GM23338 (cell line): ENCODE data around the gene BNC1. TPM values are rescaled to one million over a fixed set of nuclear protein-coding genes. Genes with fewer than 3 reads are reported as not detected.

Experiments used
- ATAC-seq: fragments of 200-7000 bp; cut with Tn5 transposase; 3 replicates; pipeline ENCODE4 v1.9.1; 2020
- DNase-seq: peaks from one replicate; pipeline ENCODE4 v3.0.0-alpha.2; 2015; ENCODE audit warnings: low spot score
- H2AFZ ChIP-seq: fragments of 200-600 bp; sonication (generic); 2 replicates; pipeline ENCODE4 v1.8.0; 2016; ENCODE audit warnings: antibody characterized with exemption, mild to moderate bottlenecking, moderate library complexity
- H3F3A ChIP-seq: fragments of 200-600 bp; sonication (generic); replicated peaks from 2 replicates; pipeline ENCODE4 v1.8.0; 2017; ENCODE audit warnings: antibody characterized with exemption, mixed run types, low read depth
- H3K27ac ChIP-seq: fragments of 200-600 bp; sonication (generic); 2 replicates; pipeline ENCODE4 v1.6.1; 2016; ENCODE audit warnings: low read depth
- H3K27me3 ChIP-seq: fragments of 200-600 bp; sonication (generic); 2 replicates; pipeline ENCODE4 v1.8.0; 2016; ENCODE audit warnings: mild to moderate bottlenecking, mixed run types, moderate library complexity; ENCODE audit not compliant: insufficient read depth
- H3K36me3 ChIP-seq: fragments of 200-600 bp; sonication (generic); 2 replicates; pipeline ENCODE4 v1.8.0; 2016; ENCODE audit warnings: mild to moderate bottlenecking; ENCODE audit not compliant: insufficient read depth
- H3K4me1 ChIP-seq: fragments of 200-600 bp; sonication (generic); 2 replicates; pipeline ENCODE4 v1.8.0; 2016; ENCODE audit warnings: mild to moderate bottlenecking, moderate library complexity; ENCODE audit not compliant: insufficient read depth
- H3K4me2 ChIP-seq: fragments of 200-600 bp; sonication (generic); 2 replicates; pipeline ENCODE4 v1.7.1; 2017; ENCODE audit warnings: mixed run types
- H3K4me3 ChIP-seq: fragments of 200-600 bp; sonication (generic); 2 replicates; pipeline ENCODE4 v1.6.1; 2016; ENCODE audit warnings: mixed run types
- H3K79me2 ChIP-seq: fragments of 200-600 bp; sonication (generic); replicated peaks from 2 replicates; pipeline ENCODE4 v1.8.0; 2017; ENCODE audit warnings: mild to moderate bottlenecking; ENCODE audit not compliant: insufficient read depth
- H3K9me2 ChIP-seq: fragments of 200-600 bp; sonication (generic); 2 replicates; pipeline ENCODE4 v1.8.0; 2017; ENCODE audit not compliant: insufficient read depth
- H4K20me1 ChIP-seq: fragments of 200-600 bp; sonication (generic); replicated peaks from 2 replicates; pipeline ENCODE4 v1.8.0; 2017; ENCODE audit warnings: mild to moderate bottlenecking; ENCODE audit not compliant: insufficient read depth
- H3K27ac Mint-ChIP-seq: 2 replicates; pipeline ENCODE4 v1.8.0; 2020; ENCODE audit warnings: inconsistent platforms, mild to moderate bottlenecking, moderate library complexity, mixed read lengths
- H3K27me3 Mint-ChIP-seq: 3 replicates; pipeline ENCODE4 v1.8.0; 2022; ENCODE audit warnings: low read depth, mild to moderate bottlenecking, moderate library complexity, mixed read lengths, inconsistent platforms; ENCODE audit not compliant: insufficient read depth, poor library complexity
- H3K36me3 Mint-ChIP-seq: 3 replicates; pipeline ENCODE4 v1.8.0; 2021; ENCODE audit warnings: low read depth, mild to moderate bottlenecking, inconsistent platforms, moderate library complexity, mixed read lengths
- H3K4me1 Mint-ChIP-seq: 3 replicates; pipeline ENCODE4 v1.8.0; 2020; ENCODE audit warnings: mild to moderate bottlenecking, inconsistent platforms, mixed read lengths
- H3K4me3 Mint-ChIP-seq: 3 replicates; pipeline ENCODE4 v1.8.0; 2021; ENCODE audit warnings: moderate library complexity, mild to moderate bottlenecking, inconsistent platforms, mixed read lengths
- H3K9me3 Mint-ChIP-seq: 3 replicates; pipeline ENCODE4 v1.8.0; 2020; ENCODE audit warnings: moderate library complexity, mild to moderate bottlenecking, inconsistent platforms, mixed read lengths
- CREB1 ChIP-seq: fragments of 250-450 bp; sonication (Bioruptor Pico); IDR thresholded peaks from 2 replicates; pipeline ENCODE4 v1.5.0; 2020; ENCODE audit warnings: low read depth, mild to moderate bottlenecking, moderate library complexity
- EZH2 ChIP-seq: fragments of 200-600 bp; sonication (generic); IDR thresholded peaks from one replicate; pipeline ENCODE4 v1.8.0; 2017; ENCODE audit warnings: antibody characterized with exemption, mild to moderate bottlenecking, low read depth; ENCODE audit not compliant: unreplicated experiment
- EZH2phosphoT487 ChIP-seq: fragments of 200-600 bp; sonication (generic); IDR thresholded peaks from one replicate; pipeline ENCODE4 v1.8.1; 2018; ENCODE audit warnings: antibody characterized with exemption; ENCODE audit not compliant: unreplicated experiment
- JUNB ChIP-seq: IDR thresholded peaks from one replicate; pipeline ENCODE4 v1.6.1; 2016; ENCODE audit warnings: antibody characterized with exemption; ENCODE audit not compliant: unreplicated experiment
- NANOG ChIP-seq: IDR thresholded peaks from 2 replicates; pipeline ENCODE4 v1.6.1; 2016; ENCODE audit warnings: antibody characterized with exemption, borderline replicate concordance
- STAT1 ChIP-seq: IDR thresholded peaks from one replicate; pipeline ENCODE4 v1.6.1; 2016; ENCODE audit warnings: antibody characterized with exemption; ENCODE audit not compliant: unreplicated experiment
- ZNF114 ChIP-seq: fragments of 250-450 bp; sonication (Bioruptor Pico); IDR thresholded peaks from 2 replicates; pipeline ENCODE4 v1.5.0; 2020; ENCODE audit warnings: mild to moderate bottlenecking, moderate library complexity
- ZNF331 ChIP-seq: fragments of 250-450 bp; sonication (Bioruptor Pico); IDR thresholded peaks from 2 replicates; pipeline ENCODE4 v1.5.0; 2020; ENCODE audit warnings: low read depth, mild to moderate bottlenecking, moderate library complexity
- polyA plus RNA-seq: library from polyadenylated mRNA; unstranded; fragments of >200 nt; fragmentation: Nextera tagmentation; extraction: Ambion mirVana; gene quantifications from 2 replicates; pipeline ENCODE4 v1.2.1, GENCODE V29; 2016
- total RNA-seq: library from RNA; depleted of rRNA; stranded (reverse); fragments of >200 nt; shearing (Covaris generic); gene quantifications from 2 replicates; pipeline ENCODE4 v1.2.3, GENCODE V29; 2014
- TF ChIP-seq, protein P1 (sequence below): fragments of 250-450 bp; sonication (Bioruptor Pico); IDR thresholded peaks from 2 replicates; pipeline ENCODE4 v1.5.0; 2020; ENCODE audit warnings: mild to moderate bottlenecking, moderate library complexity
- TF ChIP-seq, protein P2 (sequence below): IDR thresholded peaks from 2 replicates; pipeline ENCODE4 v1.6.1; 2016; ENCODE audit warnings: antibody characterized with exemption

BNC1 gene
- total and polyA plus RNA-seq, 2 experiments from 2014 or later: 0.26 to 1.1 TPM

GRCh38 chr15:83243634-83244033 is 40.8 kb downstream of the BNC1 start (continued):
- no peak for TF ChIP-seq EZH2phosphoT487
- TF ChIP-seq ZNF331: no peak
- no peak for TF ChIP-seq STAT1
- TF ChIP-seq, protein P1, sequence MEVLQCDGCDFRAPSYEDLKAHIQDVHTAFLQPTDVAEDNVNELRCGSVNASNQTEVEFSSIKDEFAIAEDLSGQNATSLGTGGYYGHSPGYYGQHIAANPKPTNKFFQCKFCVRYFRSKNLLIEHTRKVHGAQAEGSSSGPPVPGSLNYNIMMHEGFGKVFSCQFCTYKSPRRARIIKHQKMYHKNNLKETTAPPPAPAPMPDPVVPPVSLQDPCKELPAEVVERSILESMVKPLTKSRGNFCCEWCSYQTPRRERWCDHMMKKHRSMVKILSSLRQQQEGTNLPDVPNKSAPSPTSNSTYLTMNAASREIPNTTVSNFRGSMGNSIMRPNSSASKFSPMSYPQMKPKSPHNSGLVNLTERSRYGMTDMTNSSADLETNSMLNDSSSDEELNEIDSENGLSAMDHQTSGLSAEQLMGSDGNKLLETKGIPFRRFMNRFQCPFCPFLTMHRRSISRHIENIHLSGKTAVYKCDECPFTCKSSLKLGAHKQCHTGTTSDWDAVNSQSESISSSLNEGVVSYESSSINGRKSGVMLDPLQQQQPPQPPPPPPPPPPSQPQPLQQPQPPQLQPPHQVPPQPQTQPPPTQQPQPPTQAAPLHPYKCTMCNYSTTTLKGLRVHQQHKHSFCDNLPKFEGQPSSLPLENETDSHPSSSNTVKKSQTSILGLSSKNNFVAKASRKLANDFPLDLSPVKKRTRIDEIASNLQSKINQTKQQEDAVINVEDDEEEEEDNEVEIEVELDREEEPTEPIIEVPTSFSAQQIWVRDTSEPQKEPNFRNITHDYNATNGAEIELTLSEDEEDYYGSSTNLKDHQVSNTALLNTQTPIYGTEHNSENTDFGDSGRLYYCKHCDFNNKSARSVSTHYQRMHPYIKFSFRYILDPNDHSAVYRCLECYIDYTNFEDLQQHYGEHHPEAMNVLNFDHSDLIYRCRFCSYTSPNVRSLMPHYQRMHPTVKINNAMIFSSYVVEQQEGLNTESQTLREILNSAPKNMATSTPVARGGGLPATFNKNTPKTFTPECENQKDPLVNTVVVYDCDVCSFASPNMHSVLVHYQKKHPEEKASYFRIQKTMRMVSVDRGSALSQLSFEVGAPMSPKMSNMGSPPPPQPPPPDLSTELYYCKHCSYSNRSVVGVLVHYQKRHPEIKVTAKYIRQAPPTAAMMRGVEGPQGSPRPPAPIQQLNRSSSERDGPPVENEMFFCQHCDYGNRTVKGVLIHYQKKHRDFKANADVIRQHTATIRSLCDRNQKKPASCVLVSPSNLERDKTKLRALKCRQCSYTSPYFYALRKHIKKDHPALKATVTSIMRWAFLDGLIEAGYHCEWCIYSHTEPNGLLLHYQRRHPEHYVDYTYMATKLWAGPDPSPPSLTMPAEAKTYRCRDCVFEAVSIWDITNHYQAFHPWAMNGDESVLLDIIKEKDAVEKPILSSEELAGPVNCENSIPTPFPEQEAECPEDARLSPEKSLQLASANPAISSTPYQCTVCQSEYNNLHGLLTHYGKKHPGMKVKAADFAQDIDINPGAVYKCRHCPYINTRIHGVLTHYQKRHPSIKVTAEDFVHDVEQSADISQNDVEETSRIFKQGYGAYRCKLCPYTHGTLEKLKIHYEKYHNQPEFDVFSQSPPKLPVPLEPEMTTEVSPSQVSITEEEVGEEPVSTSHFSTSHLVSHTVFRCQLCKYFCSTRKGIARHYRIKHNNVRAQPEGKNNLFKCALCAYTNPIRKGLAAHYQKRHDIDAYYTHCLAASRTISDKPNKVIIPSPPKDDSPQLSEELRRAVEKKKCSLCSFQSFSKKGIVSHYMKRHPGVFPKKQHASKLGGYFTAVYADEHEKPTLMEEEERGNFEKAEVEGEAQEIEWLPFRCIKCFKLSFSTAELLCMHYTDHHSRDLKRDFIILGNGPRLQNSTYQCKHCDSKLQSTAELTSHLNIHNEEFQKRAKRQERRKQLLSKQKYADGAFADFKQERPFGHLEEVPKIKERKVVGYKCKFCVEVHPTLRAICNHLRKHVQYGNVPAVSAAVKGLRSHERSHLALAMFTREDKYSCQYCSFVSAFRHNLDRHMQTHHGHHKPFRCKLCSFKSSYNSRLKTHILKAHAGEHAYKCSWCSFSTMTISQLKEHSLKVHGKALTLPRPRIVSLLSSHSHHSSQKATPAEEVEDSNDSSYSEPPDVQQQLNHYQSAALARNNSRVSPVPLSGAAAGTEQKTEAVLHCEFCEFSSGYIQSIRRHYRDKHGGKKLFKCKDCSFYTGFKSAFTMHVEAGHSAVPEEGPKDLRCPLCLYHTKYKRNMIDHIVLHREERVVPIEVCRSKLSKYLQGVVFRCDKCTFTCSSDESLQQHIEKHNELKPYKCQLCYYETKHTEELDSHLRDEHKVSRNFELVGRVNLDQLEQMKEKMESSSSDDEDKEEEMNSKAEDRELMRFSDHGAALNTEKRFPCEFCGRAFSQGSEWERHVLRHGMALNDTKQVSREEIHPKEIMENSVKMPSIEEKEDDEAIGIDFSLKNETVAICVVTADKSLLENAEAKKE: no peak
- no peak for TF ChIP-seq NANOG

DNA sequence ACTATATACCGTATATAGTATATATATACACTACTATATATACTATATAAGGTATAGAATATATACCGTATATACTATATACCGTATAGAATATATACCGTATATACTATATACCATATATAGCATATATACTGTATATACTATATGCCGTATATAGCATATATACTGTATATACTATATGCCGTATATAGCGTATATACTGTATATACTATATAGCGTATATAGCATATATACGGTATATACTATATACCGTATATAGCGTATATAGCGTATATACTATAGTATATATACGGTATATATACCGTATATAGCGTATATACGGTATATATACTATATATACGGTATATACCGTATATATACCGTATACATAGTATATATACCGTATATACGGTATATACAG is 54.2 kb downstream of the BNC1 start:
- peaks cover 15% of the 10 kb centered on the region for H3K9me3 Mint-ChIP-seq
- no peak overlapping the region for H3K4me2 ChIP-seq
- H3K4me1 ChIP-seq: no peaks in the 10 kb centered on the region
- H3K4me3 Mint-ChIP-seq: no peak overlapping the region
- no peak overlapping the region for H3K27ac Mint-ChIP-seq
- H3K36me3 Mint-ChIP-seq: no peaks in the 10 kb centered on the region
- no peak overlapping the region for H3K27ac ChIP-seq
- no peaks in the 10 kb centered on the region for H4K20me1 ChIP-seq
- no peak for DNase-seq
- H3K27me3 ChIP-seq: no peaks in the 10 kb centered on the region
- no peaks in the 10 kb centered on the region for H3K36me3 ChIP-seq
- no peaks in the 10 kb centered on the region for H3K79me2 ChIP-seq
- H3K9me2 ChIP-seq: 0 out of 2 replicates have a peak, but pooled peaks cover 10% of the 10 kb centered on the region
- H3F3A ChIP-seq: no peaks in the 10 kb centered on the region
- ATAC-seq: no peak
- no peak overlapping the region for H3K4me3 ChIP-seq
- no peaks in the 10 kb centered on the region for H3K4me1 Mint-ChIP-seq
- H3K27me3 Mint-ChIP-seq: no peaks in the 10 kb centered on the region
- no peak overlapping the region for H2AFZ ChIP-seq
- TF ChIP-seq JUNB: no peak
- TF ChIP-seq CREB1 (CRISPR knock-in tag): no peak
- TF ChIP-seq, protein P2, sequence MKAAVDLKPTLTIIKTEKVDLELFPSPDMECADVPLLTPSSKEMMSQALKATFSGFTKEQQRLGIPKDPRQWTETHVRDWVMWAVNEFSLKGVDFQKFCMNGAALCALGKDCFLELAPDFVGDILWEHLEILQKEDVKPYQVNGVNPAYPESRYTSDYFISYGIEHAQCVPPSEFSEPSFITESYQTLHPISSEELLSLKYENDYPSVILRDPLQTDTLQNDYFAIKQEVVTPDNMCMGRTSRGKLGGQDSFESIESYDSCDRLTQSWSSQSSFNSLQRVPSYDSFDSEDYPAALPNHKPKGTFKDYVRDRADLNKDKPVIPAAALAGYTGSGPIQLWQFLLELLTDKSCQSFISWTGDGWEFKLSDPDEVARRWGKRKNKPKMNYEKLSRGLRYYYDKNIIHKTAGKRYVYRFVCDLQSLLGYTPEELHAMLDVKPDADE: no peak
- TF ChIP-seq, protein P1: no peak
- TF ChIP-seq ZNF114 (CRISPR knock-in tag): no peak
- TF ChIP-seq EZH2: no peak
- TF ChIP-seq ZNF331: no peak
- no peak for TF ChIP-seq NANOG
